HG02870 (cell line): ENCODE results near the gene ZNF578.
"Not testable (repeated sequence)": the region's sequence is repeated elsewhere in the genome, so short reads cannot be mapped to it uniquely, and the experiment has no call there.

Experiments
- ATAC-seq: cut with Tn5 transposase; IDR thresholded peaks from one replicate; pipeline ENCODE4 v1.9.1; 2021; ENCODE audit warnings: mild to moderate bottlenecking, moderate library complexity; ENCODE audit not compliant: unreplicated experiment

ZNF578 gene

GRCh38 chr19:52453324-52454094 is at the start of gene ZNF578:
Gene ZNF578 (plus strand): TSS chr19:52453553. CDS start chr19:52501846, 48,293 bp downstream.
- no peak for ATAC-seq

- no peak for ATAC-seq
Observed at GRCh38 chr19:52410276-52410675, 43.1 kb upstream of the ZNF578 start.

- no peak for ATAC-seq
Observed at GRCh38 chr19:52415711-52416110, 37.6 kb upstream of the ZNF578 start.

- ATAC-seq, result no peak
Observed at GRCh38 chr19:52428937-52429336, 24.4 kb upstream of the ZNF578 start, which contains the start of gene ZNF534. Gene ZNF534 (plus strand): TSS chr19:52429148. CDS start chr19:52431475, 2,327 bp downstream.

- no peak for ATAC-seq
Observed at GRCh38 chr19:52442179-52442578, 11.2 kb upstream of the ZNF578 start.

GRCh38 chr19:52444506-52444905 is 8.8 kb upstream of the ZNF578 start:
- no peak for ATAC-seq

GRCh38 chr19:52451241-52451640 is 2.1 kb upstream of the ZNF578 start:
- ATAC-seq, result no peak

- ATAC-seq, result no peak
Observed at GRCh38 chr19:52464798-52465470, 11.6 kb downstream of the ZNF578 start.

- no peak for ATAC-seq
Observed at GRCh38 chr19:52473655-52474350, 20.4 kb downstream of the ZNF578 start.

- no peak for ATAC-seq
Observed at GRCh38 chr19:52474351-52475127, 21.2 kb downstream of the ZNF578 start.

- not testable (repeated sequence) for ATAC-seq
Observed at GRCh38 chr19:52484111-52484743, 30.9 kb downstream of the ZNF578 start.

GRCh38 chr19:52485064-52485463 is 31.7 kb downstream of the ZNF578 start:
- ATAC-seq, result not testable (repeated sequence)

GRCh38 chr19:52485561-52486240 is 32.3 kb downstream of the ZNF578 start:
- not testable (repeated sequence) for ATAC-seq

GRCh38 chr19:52492201-52492993 is 39.0 kb downstream of the ZNF578 start:
- no peak for ATAC-seq

- ATAC-seq, result no peak
Observed at GRCh38 chr19:52492994-52493470, 39.7 kb downstream of the ZNF578 start.

- ATAC-seq, result no peak
Observed at GRCh38 chr19:52494518-52494917, 41.2 kb downstream of the ZNF578 start.

- ATAC-seq, result no peak
Observed at GRCh38 chr19:52498571-52498970, 45.2 kb downstream of the ZNF578 start.

GRCh38 chr19:52500474-52500873 is 47.1 kb downstream of the ZNF578 start:
- not testable (repeated sequence) for ATAC-seq

GRCh38 chr19:52500991-52501390 is 47.6 kb downstream of the ZNF578 start:
- not testable (repeated sequence) for ATAC-seq
